Measurements from ENCODE around the gene SNRNP48.

DNA sequence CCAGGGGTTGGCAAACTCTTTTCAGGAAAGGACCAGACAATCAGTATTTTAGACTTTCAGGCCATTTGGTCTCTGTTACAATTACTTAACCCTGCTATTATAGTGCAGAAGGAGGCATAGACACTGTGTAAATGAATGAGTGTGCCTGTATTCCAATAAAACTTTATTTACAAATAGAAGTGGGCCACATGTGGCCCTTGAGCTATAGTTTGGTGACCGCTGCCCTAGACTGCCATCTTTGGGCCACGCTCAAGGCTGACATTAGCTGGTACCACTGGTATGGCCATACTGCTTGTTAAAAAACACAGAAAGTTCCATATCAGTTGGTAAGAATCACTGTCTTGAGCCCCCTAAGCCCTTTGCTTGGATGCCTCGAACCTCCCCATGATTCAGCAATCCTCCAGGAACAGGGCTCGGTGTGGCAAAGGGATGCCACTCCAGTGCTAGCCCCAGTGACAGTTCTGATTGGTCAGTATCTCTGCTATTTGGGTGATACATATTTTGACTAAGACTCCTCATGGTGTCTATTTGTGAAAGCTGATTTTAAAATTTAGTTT lies 23.3 kb upstream of the SNRNP48 start:
- TF ChIP-seq EP300 (conservative IDR thresholded peaks at IDR 0.05; ENCODE audit: poor library complexity, severe bottlenecking), result no peak
- TF ChIP-seq POLR2AphosphoS5 (IDR thresholded peaks at IDR 0.05), result no peak

Measured in neural cell (in vitro differentiated cells).